GM23338 (cell line): ENCODE data around the gene TRA2B.

Experiments
- CREB1 ChIP-seq: fragments of 250-450 bp; sonication (Bioruptor Pico); IDR thresholded peaks from 2 replicates; pipeline ENCODE4 v1.5.0; 2020; ENCODE audit warnings: low read depth, mild to moderate bottlenecking, moderate library complexity
- EZH2 ChIP-seq: fragments of 200-600 bp; sonication (generic); IDR thresholded peaks from one replicate; pipeline ENCODE4 v1.8.0; 2017; ENCODE audit warnings: antibody characterized with exemption, mild to moderate bottlenecking, low read depth; ENCODE audit not compliant: unreplicated experiment
- EZH2phosphoT487 ChIP-seq: fragments of 200-600 bp; sonication (generic); IDR thresholded peaks from one replicate; pipeline ENCODE4 v1.8.1; 2018; ENCODE audit warnings: antibody characterized with exemption; ENCODE audit not compliant: unreplicated experiment
- JUNB ChIP-seq: IDR thresholded peaks from one replicate; pipeline ENCODE4 v1.6.1; 2016; ENCODE audit warnings: antibody characterized with exemption; ENCODE audit not compliant: unreplicated experiment
- POLR2AphosphoS5 ChIP-seq: IDR thresholded peaks from 2 replicates; pipeline ENCODE4 v1.6.1; 2016; ENCODE audit warnings: antibody characterized with exemption, low read depth
- REST ChIP-seq: IDR thresholded peaks from one replicate; pipeline ENCODE4 v1.6.1; 2018; ENCODE audit warnings: antibody characterized with exemption; ENCODE audit not compliant: unreplicated experiment
- ZNF114 ChIP-seq: fragments of 250-450 bp; sonication (Bioruptor Pico); IDR thresholded peaks from 2 replicates; pipeline ENCODE4 v1.5.0; 2020; ENCODE audit warnings: mild to moderate bottlenecking, moderate library complexity
- TF ChIP-seq, protein P1 (sequence below), 2 experiments: fragments of 200-600 bp in 1 of 2; sonication (generic) in 1 of 2; conservative IDR thresholded peaks; 2 replicates each; pipeline versions ENCODE4 v1.5.1 to v1.6.1; 2016 to 2017; ENCODE audit warnings: antibody characterized with exemption in 2 of 2, low read depth in 2 of 2, mild to moderate bottlenecking in 2 of 2, moderate library complexity in 1 of 2
- TF ChIP-seq, protein P2 (sequence below): IDR thresholded peaks from 2 replicates; pipeline ENCODE4 v1.6.1; 2016; ENCODE audit warnings: antibody characterized with exemption

- TF ChIP-seq, protein P1, sequence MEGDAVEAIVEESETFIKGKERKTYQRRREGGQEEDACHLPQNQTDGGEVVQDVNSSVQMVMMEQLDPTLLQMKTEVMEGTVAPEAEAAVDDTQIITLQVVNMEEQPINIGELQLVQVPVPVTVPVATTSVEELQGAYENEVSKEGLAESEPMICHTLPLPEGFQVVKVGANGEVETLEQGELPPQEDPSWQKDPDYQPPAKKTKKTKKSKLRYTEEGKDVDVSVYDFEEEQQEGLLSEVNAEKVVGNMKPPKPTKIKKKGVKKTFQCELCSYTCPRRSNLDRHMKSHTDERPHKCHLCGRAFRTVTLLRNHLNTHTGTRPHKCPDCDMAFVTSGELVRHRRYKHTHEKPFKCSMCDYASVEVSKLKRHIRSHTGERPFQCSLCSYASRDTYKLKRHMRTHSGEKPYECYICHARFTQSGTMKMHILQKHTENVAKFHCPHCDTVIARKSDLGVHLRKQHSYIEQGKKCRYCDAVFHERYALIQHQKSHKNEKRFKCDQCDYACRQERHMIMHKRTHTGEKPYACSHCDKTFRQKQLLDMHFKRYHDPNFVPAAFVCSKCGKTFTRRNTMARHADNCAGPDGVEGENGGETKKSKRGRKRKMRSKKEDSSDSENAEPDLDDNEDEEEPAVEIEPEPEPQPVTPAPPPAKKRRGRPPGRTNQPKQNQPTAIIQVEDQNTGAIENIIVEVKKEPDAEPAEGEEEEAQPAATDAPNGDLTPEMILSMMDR (conservative IDR thresholded peaks at IDR 0.05; ENCODE audit: low read depth in 2 of 2) = no peak
- TF ChIP-seq, protein P2, sequence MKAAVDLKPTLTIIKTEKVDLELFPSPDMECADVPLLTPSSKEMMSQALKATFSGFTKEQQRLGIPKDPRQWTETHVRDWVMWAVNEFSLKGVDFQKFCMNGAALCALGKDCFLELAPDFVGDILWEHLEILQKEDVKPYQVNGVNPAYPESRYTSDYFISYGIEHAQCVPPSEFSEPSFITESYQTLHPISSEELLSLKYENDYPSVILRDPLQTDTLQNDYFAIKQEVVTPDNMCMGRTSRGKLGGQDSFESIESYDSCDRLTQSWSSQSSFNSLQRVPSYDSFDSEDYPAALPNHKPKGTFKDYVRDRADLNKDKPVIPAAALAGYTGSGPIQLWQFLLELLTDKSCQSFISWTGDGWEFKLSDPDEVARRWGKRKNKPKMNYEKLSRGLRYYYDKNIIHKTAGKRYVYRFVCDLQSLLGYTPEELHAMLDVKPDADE = no peak
- TF ChIP-seq POLR2AphosphoS5 = no peak
- TF ChIP-seq EZH2phosphoT487 = no peak
- no peak for TF ChIP-seq CREB1 (CRISPR knock-in tag)
- TF ChIP-seq EZH2 = no peak
- TF ChIP-seq JUNB = no peak
- TF ChIP-seq REST = no peak
- TF ChIP-seq ZNF114 (CRISPR knock-in tag) = no peak
Measured at GRCh38 chr3:185884641-185885040, 53.2 kb downstream of the TRA2B start.
